ENCODE results near the gene ITGB3.
A peak's percentile ranks its signal among the peaks of the same experiment; 100 is the strongest.
"Not testable (repeated sequence)": the region's sequence is repeated elsewhere in the genome, so short reads cannot be mapped to it uniquely, and the experiment has no call there.

The ITGB3 gene

GRCh38 chr17:47244697-47245096 is 8.9 kb upstream of the ITGB3 start:
- no peak for DNase-seq (ENCODE audit: low read depth)

GRCh38 chr17:47246120-47246519 is 7.5 kb upstream of the ITGB3 start:
- DNase-seq (ENCODE audit: low read depth), result peak; percentile 43

- no peak for DNase-seq (ENCODE audit: low read depth)
Measured at GRCh38 chr17:47250855-47251254, 2.8 kb upstream of the ITGB3 start.

- DNase-seq (ENCODE audit: low read depth), result no peak
Measured at GRCh38 chr17:47251421-47251940, 2.1 kb upstream of the ITGB3 start.

- DNase-seq (ENCODE audit: low read depth), result no peak
Measured at GRCh38 chr17:47252209-47252608, 1.4 kb upstream of the ITGB3 start.

- no peak for DNase-seq (ENCODE audit: low read depth)
Measured at GRCh38 chr17:47252766-47253512, 688 bp upstream of the ITGB3 start.

- DNase-seq (ENCODE audit: low read depth), result no peak
Measured at GRCh38 chr17:47254403-47254943, 846 bp downstream of the ITGB3 start.

- DNase-seq (ENCODE audit: low read depth), result peak; percentile 51
Measured at GRCh38 chr17:47257651-47258339, 4.2 kb downstream of the ITGB3 start.

- no peak for DNase-seq (ENCODE audit: low read depth)
Measured at GRCh38 chr17:47262586-47262985, 9.0 kb downstream of the ITGB3 start.

- DNase-seq (ENCODE audit: low read depth), result no peak
Measured at GRCh38 chr17:47264166-47264565, 10.5 kb downstream of the ITGB3 start.

- peak; percentile 28 for DNase-seq (ENCODE audit: low read depth)
Measured at GRCh38 chr17:47265983-47266541, 12.4 kb downstream of the ITGB3 start.

- DNase-seq (ENCODE audit: low read depth), result no peak
Measured at GRCh38 chr17:47266782-47267181, 13.2 kb downstream of the ITGB3 start.

- DNase-seq (ENCODE audit: low read depth), result peak; percentile 46
Measured at GRCh38 chr17:47267354-47267828, 13.8 kb downstream of the ITGB3 start.

GRCh38 chr17:47268964-47269363 is 15.3 kb downstream of the ITGB3 start:
- not testable (repeated sequence) for DNase-seq (ENCODE audit: low read depth)

GRCh38 chr17:47269561-47270280 is 16.1 kb downstream of the ITGB3 start:
- not testable (repeated sequence) for DNase-seq (ENCODE audit: low read depth)

GRCh38 chr17:47270946-47271705 is 17.5 kb downstream of the ITGB3 start:
- DNase-seq (ENCODE audit: low read depth), result no peak

GRCh38 chr17:47272491-47272890 is 18.9 kb downstream of the ITGB3 start:
- no peak for DNase-seq (ENCODE audit: low read depth)

- DNase-seq (ENCODE audit: low read depth), result no peak
Measured at GRCh38 chr17:47273245-47273644, 19.6 kb downstream of the ITGB3 start.

GRCh38 chr17:47274319-47275069 is 20.9 kb downstream of the ITGB3 start:
- no peak for DNase-seq (ENCODE audit: low read depth)

- peak; percentile 89 for DNase-seq (ENCODE audit: low read depth)
Measured at GRCh38 chr17:47275245-47275984, 21.8 kb downstream of the ITGB3 start.

Measured in fibroblast of gingiva (primary cell).